Stimulated activated CD4-positive, alpha-beta T cell treated with anti-CD3 and anti-CD28 coated beads, Interleukin-1b, Interleukin-23, amount 100 ng/mL, for 24 hours (primary cell): ENCODE measurements around the gene UBN1.

Source experiments
- DNase-seq, 4 experiments: peaks; one replicate each; pipeline ENCODE4 v3.0.0-alpha.2; 2020; ENCODE audit warnings: low read depth in 4 of 4, low spot score in 1 of 4

UBN1 gene, protein sequence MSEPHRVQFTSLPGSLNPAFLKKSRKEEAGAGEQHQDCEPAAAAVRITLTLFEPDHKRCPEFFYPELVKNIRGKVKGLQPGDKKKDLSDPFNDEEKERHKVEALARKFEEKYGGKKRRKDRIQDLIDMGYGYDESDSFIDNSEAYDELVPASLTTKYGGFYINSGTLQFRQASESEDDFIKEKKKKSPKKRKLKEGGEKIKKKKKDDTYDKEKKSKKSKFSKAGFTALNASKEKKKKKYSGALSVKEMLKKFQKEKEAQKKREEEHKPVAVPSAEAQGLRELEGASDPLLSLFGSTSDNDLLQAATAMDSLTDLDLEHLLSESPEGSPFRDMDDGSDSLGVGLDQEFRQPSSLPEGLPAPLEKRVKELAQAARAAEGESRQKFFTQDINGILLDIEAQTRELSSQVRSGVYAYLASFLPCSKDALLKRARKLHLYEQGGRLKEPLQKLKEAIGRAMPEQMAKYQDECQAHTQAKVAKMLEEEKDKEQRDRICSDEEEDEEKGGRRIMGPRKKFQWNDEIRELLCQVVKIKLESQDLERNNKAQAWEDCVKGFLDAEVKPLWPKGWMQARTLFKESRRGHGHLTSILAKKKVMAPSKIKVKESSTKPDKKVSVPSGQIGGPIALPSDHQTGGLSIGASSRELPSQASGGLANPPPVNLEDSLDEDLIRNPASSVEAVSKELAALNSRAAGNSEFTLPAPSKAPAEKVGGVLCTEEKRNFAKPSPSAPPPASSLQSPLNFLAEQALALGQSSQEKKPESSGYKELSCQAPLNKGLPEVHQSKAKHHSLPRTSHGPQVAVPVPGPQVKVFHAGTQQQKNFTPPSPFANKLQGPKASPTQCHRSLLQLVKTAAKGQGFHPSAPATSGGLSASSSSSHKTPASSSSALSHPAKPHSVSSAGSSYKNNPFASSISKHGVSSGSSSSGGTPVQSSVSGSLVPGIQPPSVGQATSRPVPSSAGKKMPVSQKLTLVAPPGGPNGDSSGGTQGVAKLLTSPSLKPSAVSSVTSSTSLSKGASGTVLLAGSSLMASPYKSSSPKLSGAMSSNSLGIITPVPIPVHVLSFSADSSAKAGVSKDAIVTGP (N-terminal part only)

GRCh38 chr16:4846901-4847773 lies at the start of gene UBN1, which contains the start of gene GLYR1:
TSS of gene UBN1 (plus strand) at chr16:4847481. CDS start at chr16:4852918, 5,437 bp downstream.
TSS of gene GLYR1 (minus strand) at chr16:4847288. CDS start at chr16:4847265, 23 bp downstream.
- DNase-seq, result peak; percentile 99 to 100 (median 100)

DNA sequence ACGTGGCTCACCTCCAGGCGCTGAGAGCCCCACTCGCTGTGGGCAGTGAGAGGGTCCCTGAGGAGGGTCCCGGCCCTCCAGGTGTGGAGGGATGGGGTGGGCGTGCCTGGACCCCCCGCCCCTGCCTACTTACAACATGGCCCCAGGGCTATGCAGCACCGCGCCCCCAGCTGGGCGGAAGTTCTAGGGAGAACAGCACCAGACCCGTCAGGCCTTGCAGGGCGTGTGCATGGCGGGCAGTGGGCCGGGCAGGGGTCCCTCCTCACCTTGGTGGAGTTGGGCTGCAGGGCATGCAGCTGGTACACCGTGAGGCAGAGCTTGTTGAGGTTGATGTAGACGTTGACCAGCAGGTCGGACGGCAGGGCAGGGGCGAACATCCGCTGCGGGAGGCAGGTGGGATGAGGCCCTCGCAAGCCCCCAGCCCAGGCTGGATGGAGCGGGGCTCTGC lies 49.5 kb upstream of the UBN1 start:
- DNase-seq, result no peak

DNA sequence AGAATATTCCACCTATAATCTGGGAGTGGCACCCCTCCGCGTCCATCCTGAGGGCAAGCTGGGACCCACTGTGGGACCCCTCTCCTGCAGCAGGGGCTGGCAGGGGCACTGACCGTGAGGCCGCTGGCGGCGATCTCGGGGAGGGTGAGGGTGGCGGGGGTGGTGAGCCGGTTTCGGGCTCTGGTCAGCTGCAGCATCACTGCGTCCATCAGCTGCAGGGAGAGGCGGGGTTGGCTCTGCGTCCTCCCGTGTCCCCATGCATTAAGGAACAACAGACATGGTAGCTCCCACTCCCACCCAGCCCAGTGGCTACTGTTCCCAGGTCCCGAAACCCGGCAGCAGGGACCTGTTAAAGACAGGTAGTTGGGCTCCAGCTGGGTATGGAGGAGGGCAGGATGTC lies 48.8 kb upstream of the UBN1 start:
- no peak for DNase-seq

DNA sequence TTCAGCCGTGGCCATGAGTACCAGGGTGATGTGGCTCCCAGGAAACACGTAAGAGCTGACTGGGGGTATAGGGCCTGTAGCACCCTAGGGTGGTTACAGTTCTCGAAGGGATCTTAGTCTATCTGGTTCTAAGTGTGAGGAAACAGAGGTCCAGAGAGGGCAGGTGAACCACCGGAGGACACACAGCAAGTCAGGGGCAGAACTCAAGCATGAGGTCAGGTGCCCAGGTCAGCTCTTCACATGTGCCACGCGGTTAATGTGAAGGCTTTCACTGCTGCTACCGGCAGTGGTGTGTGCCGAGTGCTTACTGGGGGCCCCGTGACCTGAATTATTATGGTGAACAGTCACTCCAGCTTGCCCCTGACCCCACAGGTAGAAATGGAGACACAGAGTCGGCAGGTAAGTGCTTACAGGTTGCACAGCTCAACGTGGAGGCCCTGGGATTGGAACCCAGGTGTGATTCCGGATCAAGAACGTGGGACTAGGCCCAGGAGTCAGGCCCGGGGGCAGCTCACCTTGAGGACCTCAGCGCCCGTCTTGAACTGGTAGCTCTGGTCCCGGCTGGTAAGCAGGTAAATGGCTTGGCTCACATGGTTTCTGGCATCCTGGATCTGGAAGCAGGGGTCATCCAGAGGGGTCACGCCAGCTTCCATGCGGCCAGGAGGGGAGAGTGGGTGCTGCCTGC lies 48.0 kb upstream of the UBN1 start:
- DNase-seq, result no peak

- no peak for DNase-seq
Observed at GRCh38 chr16:4800290-4801041, 46.8 kb upstream of the UBN1 start.

GRCh38 chr16:4801051-4801961 lies 46.0 kb upstream of the UBN1 start:
- no peak for DNase-seq

DNA sequence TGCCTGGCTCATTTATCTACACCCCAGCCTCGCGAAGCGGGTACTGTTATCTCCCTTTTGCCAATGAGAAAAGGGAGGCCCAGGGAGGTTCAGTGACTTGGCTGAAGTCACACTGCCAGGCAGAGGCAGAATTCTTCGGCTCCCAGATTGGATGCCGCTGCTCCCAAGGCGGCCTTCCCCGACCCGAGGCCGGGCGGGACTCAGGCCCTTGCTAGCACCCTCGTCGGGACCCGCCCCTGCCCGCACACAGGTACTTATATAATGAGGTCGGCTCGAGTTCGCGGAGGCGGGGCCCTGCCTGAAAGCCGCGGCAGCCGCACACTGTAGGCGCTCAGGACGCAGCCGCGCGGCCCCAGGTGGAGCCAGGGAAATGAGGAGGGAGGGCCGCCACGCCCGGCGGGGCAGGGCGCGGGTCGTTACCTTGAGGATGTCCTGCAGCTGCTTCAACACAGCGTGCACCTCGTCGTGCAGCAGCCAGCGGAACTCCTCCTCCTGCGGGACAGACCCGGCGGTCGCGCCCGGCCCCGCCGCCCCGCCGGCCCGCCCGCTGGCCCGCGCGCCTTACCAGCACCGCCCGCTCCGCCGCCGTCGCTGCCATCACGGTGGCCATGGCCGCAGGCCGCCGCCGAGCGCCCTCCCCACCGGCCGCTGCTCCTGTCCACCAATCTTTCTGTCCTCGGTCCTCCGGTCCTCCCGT lies 45.2 kb upstream of the UBN1 start, which contains the start of gene ROGDI:
ROGDI (minus strand) TSS at position 672 of the 697 bp plus-strand sequence; CDS start at position 610, 62 bp downstream.
- DNase-seq, result peak; percentile 38 to 68 (median 56)

DNA sequence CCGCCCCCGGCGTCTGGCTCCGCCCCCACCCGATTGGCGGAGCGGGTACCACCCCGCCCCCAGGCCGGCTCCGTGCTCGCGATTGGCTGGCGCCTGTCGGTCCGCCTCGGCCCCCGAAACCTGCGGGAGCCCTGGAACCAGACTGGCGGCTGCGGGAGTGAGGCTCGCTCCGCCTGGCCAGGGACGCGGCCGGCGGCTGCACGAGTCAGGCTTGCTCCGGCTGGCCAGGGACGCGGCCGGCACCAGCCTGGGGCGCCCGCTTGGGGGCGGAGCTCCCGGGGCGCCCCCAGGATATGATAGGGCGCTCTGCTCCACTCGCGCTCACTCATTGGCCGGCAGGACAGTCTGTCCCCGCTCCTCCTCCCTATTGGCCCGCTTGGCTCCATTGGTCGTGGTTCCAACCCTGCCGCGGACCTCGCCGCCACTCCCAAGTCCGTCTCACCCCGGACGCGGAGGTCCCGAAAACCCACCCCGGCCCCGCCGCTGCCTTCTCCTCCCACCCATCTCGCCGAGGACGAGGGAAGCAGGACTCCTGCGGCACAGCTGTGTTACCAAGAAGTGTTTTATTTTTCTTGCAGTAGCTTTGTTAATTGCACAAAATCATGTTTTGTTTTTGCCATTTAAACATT lies 44.5 kb upstream of the UBN1 start:
- peak; percentile 80 to 87 (median 80) for DNase-seq

GRCh38 chr16:4803401-4803844 lies 43.9 kb upstream of the UBN1 start:
- no peak for DNase-seq

GRCh38 chr16:4803898-4804762 lies 43.2 kb upstream of the UBN1 start:
- DNase-seq, result no peak

DNA sequence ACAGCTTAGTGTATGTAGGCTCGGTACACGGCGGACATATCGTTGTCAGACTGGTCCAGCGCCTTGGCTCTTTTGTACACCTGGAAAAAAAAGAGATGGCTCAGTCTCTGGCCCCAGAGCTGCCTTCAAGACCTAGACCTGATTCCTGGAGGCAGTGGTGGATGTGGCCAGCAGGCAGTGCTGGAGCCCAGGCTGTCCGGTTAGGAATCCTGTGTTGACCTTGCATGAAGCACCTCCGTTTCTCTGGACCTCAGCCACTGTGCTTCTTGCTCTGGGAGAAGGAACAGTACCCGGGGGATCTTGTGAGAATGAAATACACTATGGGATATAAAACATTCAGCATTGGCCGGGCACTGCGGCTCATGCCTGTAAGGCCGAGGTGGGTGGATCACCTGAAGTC lies 42.0 kb upstream of the UBN1 start:
- DNase-seq, result no peak

DNA sequence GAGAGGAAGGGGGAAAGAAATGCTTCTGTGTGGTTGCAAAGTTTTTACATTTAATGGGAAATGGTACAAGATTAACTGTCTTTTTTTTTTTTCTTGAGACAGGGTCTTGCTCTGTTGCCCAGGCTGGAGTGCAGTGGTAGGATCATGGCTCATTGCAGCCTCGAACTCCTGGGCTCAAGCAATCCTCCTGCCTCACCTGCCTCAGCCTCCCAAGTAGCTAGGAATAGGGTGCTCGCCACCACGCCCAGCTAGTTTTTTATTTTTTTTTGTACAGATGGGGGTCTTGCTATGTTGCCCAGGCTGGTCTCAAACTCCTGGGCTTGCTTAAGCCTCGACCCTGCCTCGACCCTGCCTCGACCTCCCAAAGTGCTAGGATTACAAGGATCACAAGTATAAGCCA lies 41.0 kb upstream of the UBN1 start:
- DNase-seq, result no peak

DNA sequence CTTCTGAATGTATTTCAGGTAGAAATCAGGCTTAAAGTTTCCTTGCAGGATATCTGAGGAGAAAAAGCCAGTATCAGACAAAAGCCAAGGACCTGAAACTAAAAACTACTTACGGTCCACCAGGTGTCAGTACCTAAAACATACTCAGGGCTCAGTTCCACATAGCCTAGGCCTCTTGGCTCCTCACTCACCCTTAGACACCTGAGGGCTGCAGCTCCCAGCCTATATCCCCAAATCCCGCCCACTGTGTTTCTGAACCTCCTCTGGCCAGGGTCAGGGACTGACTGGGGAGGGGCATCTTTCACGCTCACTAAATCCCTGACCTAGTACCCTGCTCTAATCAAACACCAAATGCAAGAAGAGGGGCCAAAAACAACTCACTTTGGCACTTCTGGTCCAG lies 36.0 kb upstream of the UBN1 start:
- no peak for DNase-seq

- DNase-seq, result no peak
Observed at GRCh38 chr16:4811773-4812172, 35.5 kb upstream of the UBN1 start.

- no peak for DNase-seq
Observed at GRCh38 chr16:4813251-4814003, 33.9 kb upstream of the UBN1 start.
